Measurements from ENCODE around the gene ZC3H18. TPM values are rescaled to one million over a fixed set of nuclear protein-coding genes. Genes with fewer than 3 reads are reported as not detected.

Gene ZC3H18
- total RNA-seq, 1 experiment from 2014 or later: 76.4 TPM

- H3K4me3 ChIP-seq: no peak overlapping the region
- intact Hi-C loops (cut with micrococcal nuclease; ENCODE audit: unreplicated experiment): no loop called here
- TF ChIP-seq EZH2 (IDR thresholded peaks at IDR 0.05; ENCODE audit: low read depth) (no peak), CTCF (conservative IDR thresholded peaks at IDR 0.05) (no peak)
- no peaks in the 10 kb centered on the region for H3K9me3 ChIP-seq (ENCODE audit: insufficient read depth, low read depth)
- no peaks in the 10 kb centered on the region for H4K20me1 ChIP-seq (ENCODE audit: insufficient read depth)
- H3F3A ChIP-seq (ENCODE audit: insufficient read depth, low read depth): no peaks in the 10 kb centered on the region
- BruUV-seq (replicated peaks): no TSS peak
- DNase-seq: no peak
- ChIA-PET POLR2A (ENCODE audit: unreplicated experiment) (no interaction called here), CTCF (no interaction called here)
- no peak overlapping the region for H3K27ac ChIP-seq
- no peak overlapping the region for H3K4me2 ChIP-seq
- H3K4me1 ChIP-seq (replicated peaks; ENCODE audit: insufficient read depth): no peaks in the 10 kb centered on the region
- H3K27me3 ChIP-seq (ENCODE audit: insufficient read depth, low read depth): no peaks in the 10 kb centered on the region
- no peaks in the 10 kb centered on the region for H3K9me2 ChIP-seq (ENCODE audit: insufficient read depth)
- no peak overlapping the region for H2AFZ ChIP-seq
- H3K79me2 ChIP-seq (ENCODE audit: low read depth): no peaks in the 10 kb centered on the region
- no peaks in the 10 kb centered on the region for H3K36me3 ChIP-seq (ENCODE audit: low read depth)
Measured at GRCh38 chr16:88529596-88529995, 40.6 kb upstream of the ZC3H18 start.

GRCh38 chr16:88530051-88530857 lies 39.9 kb upstream of the ZC3H18 start:
- CTCF ChIA-PET: no interaction called here

GRCh38 chr16:88530858-88531203 lies 39.4 kb upstream of the ZC3H18 start:
- POLR2A ChIA-PET (ENCODE audit: unreplicated experiment): no interaction called here

More at GRCh38 chr16:88530051-88530857, 39.9 kb upstream of the ZC3H18 start:
- no TSS peak for BruUV-seq (replicated peaks)
- no peak overlapping the region for H3K4me3 ChIP-seq
- H3K9me2 ChIP-seq (ENCODE audit: insufficient read depth): no peaks in the 10 kb centered on the region
- no peak overlapping the region for H2AFZ ChIP-seq
- no peaks in the 10 kb centered on the region for H3K27me3 ChIP-seq (ENCODE audit: insufficient read depth, low read depth)
- H3K36me3 ChIP-seq (ENCODE audit: low read depth): no peaks in the 10 kb centered on the region
- no peaks in the 10 kb centered on the region for H3F3A ChIP-seq (ENCODE audit: insufficient read depth, low read depth)
- no peaks in the 10 kb centered on the region for H3K9me3 ChIP-seq (ENCODE audit: insufficient read depth, low read depth)
- H3K27ac ChIP-seq: no peak overlapping the region
- peaks cover 4% of the 10 kb centered on the region for H3K4me1 ChIP-seq (replicated peaks; ENCODE audit: insufficient read depth)
- intact Hi-C loops (cut with micrococcal nuclease; ENCODE audit: unreplicated experiment): no loop called here
- no peak for DNase-seq
- no peak overlapping the region for H3K4me2 ChIP-seq
- peaks cover 5% of the 10 kb centered on the region; the same call in 1 of the 2 replicates for H3K79me2 ChIP-seq (ENCODE audit: low read depth)
- TF ChIP-seq EZH2 (IDR thresholded peaks at IDR 0.05; ENCODE audit: low read depth): no peak
- TF ChIP-seq CTCF (conservative IDR thresholded peaks at IDR 0.05): no peak
- POLR2A ChIA-PET (ENCODE audit: unreplicated experiment): no interaction called here
- H4K20me1 ChIP-seq (ENCODE audit: insufficient read depth): peaks cover 4% of the 10 kb centered on the region; the same call in 1 of the 2 replicates

More at GRCh38 chr16:88530858-88531203, 39.4 kb upstream of the ZC3H18 start:
- no peak for TF ChIP-seq CTCF (conservative IDR thresholded peaks at IDR 0.05)
- no peak for TF ChIP-seq EZH2 (IDR thresholded peaks at IDR 0.05; ENCODE audit: low read depth)
- intact Hi-C loops (cut with micrococcal nuclease; ENCODE audit: unreplicated experiment): no loop called here
- Histone ChIP-seq H3K79me2 (ENCODE audit: low read depth) (peaks cover 8% of the 10 kb centered on the region; the same call in 1 of the 2 replicates), H3K4me1 (replicated peaks; ENCODE audit: insufficient read depth) (peaks cover 6% of the 10 kb centered on the region), H2AFZ (no peak overlapping the region), H3K27me3 (ENCODE audit: insufficient read depth, low read depth) (no peaks in the 10 kb centered on the region), H3K9me2 (ENCODE audit: insufficient read depth) (no peaks in the 10 kb centered on the region), H4K20me1 (ENCODE audit: insufficient read depth) (peaks cover 6% of the 10 kb centered on the region; the same call in 1 of the 2 replicates), H3K36me3 (ENCODE audit: low read depth) (no peaks in the 10 kb centered on the region), H3K4me3 (no peak overlapping the region), H3K4me2 (no peak overlapping the region), H3F3A (ENCODE audit: insufficient read depth, low read depth) (peaks cover 2% of the 10 kb centered on the region; the same call in 1 of the 2 replicates), H3K9me3 (ENCODE audit: insufficient read depth, low read depth) (no peaks in the 10 kb centered on the region), H3K27ac (no peak overlapping the region)
- no TSS peak for BruUV-seq (replicated peaks)
- DNase-seq: no peak
- CTCF ChIA-PET: no interaction called here
